Measurements from ENCODE around the gene BRINP1.

GRCh38 chr9:119117409-119117808 lies 251.8 kb downstream of the BRINP1 start:
- TF ChIP-seq CTCF (IDR thresholded peaks at IDR 0.05) (no peak), POLR2A (IDR thresholded peaks at IDR 0.05) (no peak), EP300 (IDR thresholded peaks at IDR 0.05; ENCODE audit: low read depth) (no peak), POLR2AphosphoS5 (IDR thresholded peaks at IDR 0.05) (no peak)
